H1 (cell line): ENCODE measurements around the gene SPSB2. TPM values are rescaled to one million over a fixed set of nuclear protein-coding genes. Genes with fewer than 3 reads are reported as not detected.

Experiments
- BACH1 ChIP-seq: IDR thresholded peaks from 2 replicates; pipeline ENCODE4 v1.6.1; 2012; ENCODE audit warnings: low read length, improper control_type of control experiment
- BRCA1 ChIP-seq: IDR thresholded peaks from 2 replicates; pipeline ENCODE4 v1.6.1; 2012; ENCODE audit warnings: low read depth, low read length, improper control_type of control experiment
- EGR1 ChIP-seq: IDR thresholded peaks from 2 replicates; pipeline ENCODE4 v1.6.1; 2011; ENCODE audit warnings: low read depth, low read length, borderline replicate concordance
- EZH2 ChIP-seq: fragments of 200-600 bp; sonication (generic); IDR thresholded peaks from 2 replicates; pipeline ENCODE4 v1.7.1; 2012; ENCODE audit warnings: low read depth, mild to moderate bottlenecking, moderate library complexity, low read length, inconsistent platforms; ENCODE audit not compliant: severe bottlenecking
- GABPA ChIP-seq: IDR thresholded peaks from 2 replicates; pipeline ENCODE4 v1.6.1; 2011; ENCODE audit warnings: mild to moderate bottlenecking, low read length, moderate library complexity, borderline replicate concordance; ENCODE audit not compliant: insufficient read depth
- HDAC6 ChIP-seq: IDR thresholded peaks from one replicate; pipeline ENCODE4 v1.7.1; 2012; ENCODE audit warnings: low read depth, mild to moderate bottlenecking, inconsistent platforms, low read length, moderate library complexity
- JUN ChIP-seq: IDR thresholded peaks from 2 replicates; pipeline ENCODE4 v1.6.1; 2011; ENCODE audit warnings: low read depth, mild to moderate bottlenecking, improper control_type of control experiment, low read length
- KDM4A ChIP-seq: IDR thresholded peaks from one replicate; pipeline ENCODE4 v1.7.1; 2012; ENCODE audit warnings: low read depth, mild to moderate bottlenecking, moderate library complexity, low read length, inconsistent platforms; ENCODE audit not compliant: severe bottlenecking
- KDM5A ChIP-seq: fragments of 200-600 bp; IDR thresholded peaks from 2 replicates; pipeline ENCODE4 v1.7.1; 2012; ENCODE audit warnings: mild to moderate bottlenecking, low read length, inconsistent platforms, mixed read lengths
- PHF8 ChIP-seq: fragments of 200-600 bp; sonication (generic); conservative IDR thresholded peaks from 2 replicates; pipeline ENCODE4 v1.7.1; 2012; ENCODE audit warnings: low read depth, mild to moderate bottlenecking, inconsistent platforms, low read length, moderate library complexity
- POLR2AphosphoS5 ChIP-seq: IDR thresholded peaks from 2 replicates; pipeline ENCODE4 v1.6.1; 2011; ENCODE audit warnings: low read depth, low read length
- RFX5 ChIP-seq: IDR thresholded peaks from 2 replicates; pipeline ENCODE4 v1.6.1; 2011; ENCODE audit warnings: low read depth, low read length, improper control_type of control experiment, borderline replicate concordance
- RNF2 ChIP-seq: fragments of 200-900, 300-1000 bp; sonication (generic); IDR thresholded peaks from 2 replicates; pipeline ENCODE4 v1.7.1; 2016; ENCODE audit warnings: borderline replicate concordance, low read depth, mild to moderate bottlenecking, antibody characterized with exemption, low read length; ENCODE audit not compliant: poor library complexity, severe bottlenecking; ENCODE audit errors: missing control alignments
- RXRA ChIP-seq: IDR thresholded peaks from 2 replicates; pipeline ENCODE4 v1.6.1; 2011; ENCODE audit warnings: low read depth, mild to moderate bottlenecking, low read length, moderate library complexity; ENCODE audit not compliant: insufficient read depth
- SIN3A ChIP-seq, 2 experiments: IDR thresholded peaks in 1 of 2; conservative IDR thresholded peaks in 1 of 2; 2 replicates each; pipeline ENCODE4 v1.6.1; 2011 to 2012; ENCODE audit warnings: low read length in 2 of 2, improper control_type of control experiment in 1 of 2, low read depth in 1 of 2, mild to moderate bottlenecking in 1 of 2
- SIRT6 ChIP-seq: IDR thresholded peaks from one replicate; pipeline ENCODE4 v1.7.1; 2012; ENCODE audit warnings: low read length, inconsistent platforms
- SP1 ChIP-seq: IDR thresholded peaks from 2 replicates; pipeline ENCODE4 v1.6.1; 2011; ENCODE audit warnings: low read depth, low read length
- SP4 ChIP-seq: IDR thresholded peaks from 2 replicates; pipeline ENCODE4 v1.6.1; 2012; ENCODE audit warnings: low read length, inconsistent platforms
- SUZ12 ChIP-seq: fragments of 200-600 bp; sonication (generic); IDR thresholded peaks from 2 replicates; pipeline ENCODE4 v1.6.1; 2012; ENCODE audit warnings: mild to moderate bottlenecking, inconsistent platforms, low read length, moderate library complexity, mixed read lengths
- TBP ChIP-seq: IDR thresholded peaks from 2 replicates; pipeline ENCODE4 v1.6.1; 2011; ENCODE audit warnings: low read depth, low read length, improper control_type of control experiment
- TCF12 ChIP-seq: IDR thresholded peaks from 2 replicates; pipeline ENCODE4 v1.6.1; 2011; ENCODE audit warnings: low read depth, mild to moderate bottlenecking, low read length
- polyA plus RNA-seq, 7 experiments: library from polyadenylated mRNA; depleted of rRNA in 3 of 7; stranded (reverse) in 5 of 7; unstranded in 2 of 7; fragments of >200 nt in 5 of 7; fragments of 200-250 nt in 2 of 7; gene quantifications; 1 replicate in 5 of 7; 2 replicates in 1 of 7; 4 replicates in 1 of 7; pipeline versions ENCODE4 v1.2.1 to v1.2.3, GENCODE V29; 2011 to 2013; ENCODE audit warnings: missing spikeins in 2 of 7, mixed read lengths in 2 of 7
- total RNA-seq: library from RNA; stranded (reverse); fragmentation: NEBNext Ultra II Directional; extraction: Animal tissue kit (Norgen Biotek cat#: 25700); gene quantifications from 2 replicates; pipeline ENCODE4 v1.2.1, GENCODE V29; 2021
- TF ChIP-seq, protein P1 (sequence below): IDR thresholded peaks from 2 replicates; pipeline ENCODE4 v1.6.1; 2012; ENCODE audit warnings: inconsistent platforms

The SPSB2 gene
- total and polyA plus RNA-seq, 2 of the 8 experiments (the other 6 are each of a cell fraction or from before 2014, with no cell fraction given), result 13.0 to 23.2 TPM

DNA sequence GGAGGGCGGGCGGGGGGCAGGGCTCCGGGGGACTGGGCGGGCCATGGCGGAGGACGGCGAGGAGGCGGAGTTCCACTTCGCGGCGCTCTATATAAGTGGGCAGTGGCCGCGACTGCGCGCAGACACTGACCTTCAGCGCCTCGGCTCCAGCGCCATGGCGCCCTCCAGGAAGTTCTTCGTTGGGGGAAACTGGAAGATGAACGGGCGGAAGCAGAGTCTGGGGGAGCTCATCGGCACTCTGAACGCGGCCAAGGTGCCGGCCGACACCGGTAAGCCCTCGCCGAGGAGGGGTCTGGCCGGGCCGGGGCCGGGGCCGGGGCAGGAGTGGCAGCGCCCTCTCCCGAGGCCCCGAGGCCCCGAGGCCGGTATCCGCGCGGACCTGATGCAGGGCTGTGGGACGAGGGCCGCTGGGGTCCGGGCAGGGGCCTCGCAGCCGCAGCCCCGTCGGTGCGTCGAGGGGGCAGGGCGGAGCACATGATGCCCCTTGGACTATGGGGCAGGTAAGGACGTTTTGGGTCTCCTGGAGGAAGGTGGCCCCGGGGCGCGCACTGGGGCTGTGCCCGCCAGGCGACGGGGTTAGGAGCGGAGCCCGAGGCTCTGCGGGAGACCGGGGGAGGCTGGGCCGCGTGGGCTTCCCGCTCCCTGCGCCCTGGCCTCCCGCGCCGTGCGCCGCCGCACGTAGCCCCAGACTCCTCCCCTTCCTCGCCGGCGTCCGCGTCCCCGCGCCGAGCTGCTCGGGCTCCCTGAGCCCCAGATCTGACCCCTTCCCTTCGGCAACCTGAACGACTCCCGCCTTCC lies 5.5 kb downstream of the SPSB2 start, which contains the start of gene TPI1 (continued):
- TF ChIP-seq SIN3A (conservative IDR thresholded peaks at IDR 0.05 in 1 of 2, IDR thresholded peaks at IDR 0.05 in 1 of 2; ENCODE audit: low read depth in 1 of 2, low read length in 2 of 2) (peak in 1 of 2 experiments; percentile 11; a peak in 1 of 4 replicates), RFX5 (no peak), GABPA (no peak), RNF2 (no peak), BACH1 (no peak), BRCA1 (no peak), SUZ12 (no peak), KDM4A (no peak), RXRA (no peak), EGR1 (no peak), PHF8 (peak; percentile 94), SP4 (no peak; the same call in 1 of the 2 replicates), TBP (peak; percentile 96), EZH2 (no peak), SIRT6 (no peak), HDAC6 (no peak), JUN (no peak), KDM5A (no peak), POLR2AphosphoS5 (peak; percentile 97), TCF12 (no peak), SP1 (peak; percentile 47; the same call in 1 of the 2 replicates)
- TF ChIP-seq, protein P1, sequence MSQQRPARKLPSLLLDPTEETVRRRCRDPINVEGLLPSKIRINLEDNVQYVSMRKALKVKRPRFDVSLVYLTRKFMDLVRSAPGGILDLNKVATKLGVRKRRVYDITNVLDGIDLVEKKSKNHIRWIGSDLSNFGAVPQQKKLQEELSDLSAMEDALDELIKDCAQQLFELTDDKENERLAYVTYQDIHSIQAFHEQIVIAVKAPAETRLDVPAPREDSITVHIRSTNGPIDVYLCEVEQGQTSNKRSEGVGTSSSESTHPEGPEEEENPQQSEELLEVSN, result peak; percentile 43; the same call in 1 of the 2 replicates
